Renal cortex interstitium (tissue), 15 donors: ENCODE results near the gene TTLL7. TPM values are rescaled to one million over a fixed set of nuclear protein-coding genes. Genes with fewer than 3 reads are reported as not detected.

Experiments used
- DNase-seq, 11 donors: peaks; one replicate each; pipeline ENCODE4 v3.0.0-alpha.2; 2013; ENCODE audit warnings: low read depth in 9 of 11, low spot score in 4 of 11; ENCODE audit errors: extremely low read depth in 1 of 11
- long read RNA-seq, 16 experiments: transcript quantifications; one replicate each; lab custom pipeline, GENCODE V29; 2026
- polyA plus RNA-seq, 3 donors: library from polyadenylated mRNA; unstranded; fragments of 120-200 nt; gene quantifications; one replicate each; pipeline ENCODE4 v1.2.1, GENCODE V29; 2013; ENCODE audit not compliant: insufficient read length in 3 of 3

The TTLL7 gene, protein sequence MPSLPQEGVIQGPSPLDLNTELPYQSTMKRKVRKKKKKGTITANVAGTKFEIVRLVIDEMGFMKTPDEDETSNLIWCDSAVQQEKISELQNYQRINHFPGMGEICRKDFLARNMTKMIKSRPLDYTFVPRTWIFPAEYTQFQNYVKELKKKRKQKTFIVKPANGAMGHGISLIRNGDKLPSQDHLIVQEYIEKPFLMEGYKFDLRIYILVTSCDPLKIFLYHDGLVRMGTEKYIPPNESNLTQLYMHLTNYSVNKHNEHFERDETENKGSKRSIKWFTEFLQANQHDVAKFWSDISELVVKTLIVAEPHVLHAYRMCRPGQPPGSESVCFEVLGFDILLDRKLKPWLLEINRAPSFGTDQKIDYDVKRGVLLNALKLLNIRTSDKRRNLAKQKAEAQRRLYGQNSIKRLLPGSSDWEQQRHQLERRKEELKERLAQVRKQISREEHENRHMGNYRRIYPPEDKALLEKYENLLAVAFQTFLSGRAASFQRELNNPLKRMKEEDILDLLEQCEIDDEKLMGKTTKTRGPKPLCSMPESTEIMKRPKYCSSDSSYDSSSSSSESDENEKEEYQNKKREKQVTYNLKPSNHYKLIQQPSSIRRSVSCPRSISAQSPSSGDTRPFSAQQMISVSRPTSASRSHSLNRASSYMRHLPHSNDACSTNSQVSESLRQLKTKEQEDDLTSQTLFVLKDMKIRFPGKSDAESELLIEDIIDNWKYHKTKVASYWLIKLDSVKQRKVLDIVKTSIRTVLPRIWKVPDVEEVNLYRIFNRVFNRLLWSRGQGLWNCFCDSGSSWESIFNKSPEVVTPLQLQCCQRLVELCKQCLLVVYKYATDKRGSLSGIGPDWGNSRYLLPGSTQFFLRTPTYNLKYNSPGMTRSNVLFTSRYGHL
- polyA plus RNA-seq = 1 to 10 TPM; 3.1 to 6.3 (median 4.3) TPM
- long read RNA-seq, donor 1 = 0 reads
- long read RNA-seq, donor 2, full-length matches to known transcripts = 1 of 1 reads
- long read RNA-seq, donor 2, partial matches to known transcripts = 0 of 1 reads
- long read RNA-seq, donor 2, other reads (novel, unspliced or antisense) = 0 of 1 reads
- long read RNA-seq, donor 3 = 0 reads
- long read RNA-seq, donor 4 = 0 reads
- long read RNA-seq, donor 5 = 0 reads
- long read RNA-seq, donor 6 = 0 reads
- long read RNA-seq, donor 7, full-length matches to known transcripts = 1 of 1 reads
- long read RNA-seq, donor 7, partial matches to known transcripts = 0 of 1 reads
- long read RNA-seq, donor 7, other reads (novel, unspliced or antisense) = 0 of 1 reads
- long read RNA-seq, donor 8 = 0 reads
- long read RNA-seq, donor 9 = 0 reads
- long read RNA-seq, donor 10 = 0 reads
- long read RNA-seq, donor 11 = 0 reads
- long read RNA-seq, donor 12 = 0 reads
- long read RNA-seq, donor 13 = 0 reads
- long read RNA-seq, donor 14 = 0 reads
- long read RNA-seq, donor 15 = 0 reads
- long read RNA-seq, donor 16 = 0 reads

DNA sequence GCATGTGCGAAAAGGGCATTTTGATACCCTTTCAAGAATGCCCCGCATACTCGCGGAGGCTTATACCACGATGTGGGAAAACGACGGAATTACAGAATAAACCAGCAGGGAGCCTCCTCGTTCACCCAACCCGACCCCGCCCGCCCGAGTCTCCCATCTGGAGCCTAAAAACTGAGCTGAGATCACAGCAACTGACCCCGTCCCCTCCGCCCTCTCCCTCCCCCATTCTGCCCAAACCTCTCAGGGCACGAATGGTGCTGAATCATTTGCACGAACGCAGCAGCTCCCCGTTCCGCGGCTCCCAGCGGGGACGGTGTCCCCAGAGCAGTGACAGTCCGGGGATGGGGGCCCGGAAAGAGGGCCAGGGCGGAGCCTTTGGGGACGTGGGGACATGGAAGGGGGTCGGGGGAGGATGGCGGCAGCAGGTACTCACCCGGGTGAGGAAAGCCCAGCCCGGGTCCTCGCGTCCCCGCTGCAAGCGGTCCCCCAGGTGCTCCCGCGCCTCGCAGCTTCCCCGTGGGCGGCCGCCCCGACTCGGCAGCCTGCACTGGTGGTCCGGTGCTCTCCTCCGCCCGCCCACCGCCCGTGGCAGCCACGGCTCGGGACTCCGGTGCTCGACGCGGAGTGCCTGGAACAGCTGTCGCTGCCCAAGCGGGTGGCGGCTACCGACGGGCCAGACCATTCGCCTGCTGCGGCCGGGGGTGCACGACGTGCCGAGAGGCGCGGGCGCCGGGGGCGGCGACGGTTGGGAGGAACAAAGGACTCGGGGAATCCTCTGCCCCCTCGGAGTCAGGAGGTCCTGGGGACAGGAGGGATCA, at the start of gene TTLL7:
Gene TTLL7, minus strand, starts transcription at position 635 of the 818 bp plus-strand sequence. CDS start 46,921 bp downstream, outside the sequence.
- peak; percentile 25 to 73 (median 62) for DNase-seq

DNA sequence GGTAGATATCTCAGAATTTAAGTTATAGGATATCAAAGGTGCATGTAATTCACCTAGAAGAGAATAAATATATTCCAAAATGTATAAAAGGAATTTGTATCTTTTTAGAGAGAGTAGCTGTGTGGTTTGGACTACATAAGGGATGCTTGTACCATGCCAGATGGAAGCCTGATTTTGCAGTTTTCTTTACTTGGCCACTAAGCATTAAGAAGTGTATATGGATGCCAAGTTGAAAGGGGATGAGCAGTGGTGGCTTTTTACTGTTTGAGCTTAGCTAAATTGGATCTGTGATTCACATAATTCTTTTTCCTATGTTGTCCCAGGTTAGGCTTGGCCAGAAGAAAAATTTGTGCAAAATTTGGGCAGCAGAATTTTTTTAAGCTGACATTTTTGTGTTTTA, 43.5 kb upstream of the TTLL7 start:
- DNase-seq = no peak

DNA sequence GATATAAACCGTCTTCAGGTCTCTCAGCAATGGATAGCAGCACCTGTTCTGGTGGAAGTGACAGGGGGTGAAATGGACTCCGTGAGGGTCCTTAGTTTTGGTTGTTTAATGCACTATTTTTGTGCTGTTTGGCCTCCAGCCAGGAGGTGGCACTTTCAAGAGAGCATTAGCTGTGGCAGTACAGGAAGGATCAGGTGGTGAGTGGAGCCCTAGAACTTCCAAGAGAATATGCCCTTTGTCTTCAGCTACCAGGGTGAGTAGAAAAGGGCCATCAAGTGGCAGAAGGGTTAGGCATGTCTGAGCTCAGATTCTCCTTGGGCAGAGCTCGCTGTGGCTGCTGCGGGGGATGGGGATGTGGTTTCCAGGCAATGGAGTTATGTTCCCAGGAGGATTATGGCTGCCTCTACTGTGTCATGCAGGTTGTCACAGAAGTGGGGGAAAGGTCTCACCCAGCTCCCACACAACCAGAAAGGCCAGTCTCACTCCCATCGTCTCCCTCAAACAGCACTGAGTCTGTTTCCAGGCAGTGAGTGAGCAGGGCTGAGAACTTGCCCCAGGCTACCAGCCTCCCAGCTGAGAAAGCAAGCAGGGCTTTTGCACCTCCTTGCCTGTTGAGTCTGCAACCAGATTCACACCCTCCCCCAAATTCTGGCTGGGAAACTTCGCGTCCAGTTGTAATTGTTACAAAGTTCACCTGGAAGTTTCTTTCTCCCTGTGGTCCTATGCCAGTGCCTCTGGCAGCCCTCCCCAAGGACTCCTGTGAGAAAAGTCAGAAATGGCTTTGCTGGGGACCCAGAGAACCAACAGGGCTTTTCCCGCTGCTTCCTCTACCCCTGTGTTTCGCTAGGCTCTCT, 39.1 kb upstream of the TTLL7 start:
- DNase-seq = no peak

DNA sequence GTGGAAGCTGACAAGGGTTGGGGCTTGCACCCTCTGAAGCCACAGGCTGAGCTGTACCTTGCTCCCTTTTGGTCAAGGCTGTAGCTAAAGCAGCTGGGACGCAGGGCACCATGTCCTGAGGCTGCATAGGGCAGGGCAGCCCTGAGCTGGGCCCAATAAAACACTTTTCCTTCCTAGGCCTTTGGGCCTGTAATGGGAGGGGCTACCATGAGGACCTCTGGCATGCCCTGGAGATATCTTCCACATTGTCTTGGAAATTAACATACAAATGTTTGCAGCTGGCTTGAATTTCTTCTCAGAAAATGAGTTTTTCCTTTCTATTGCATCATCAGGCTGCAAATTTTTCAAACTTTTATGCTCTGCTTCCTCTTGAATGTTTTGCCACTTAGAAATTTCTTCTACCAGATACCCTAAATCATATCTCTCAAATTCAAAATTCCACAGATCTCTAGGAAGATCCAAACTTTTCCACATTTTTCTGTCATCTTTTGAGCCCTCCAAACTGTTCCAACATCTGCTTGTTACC, 32.9 kb upstream of the TTLL7 start:
- DNase-seq = no peak

DNA sequence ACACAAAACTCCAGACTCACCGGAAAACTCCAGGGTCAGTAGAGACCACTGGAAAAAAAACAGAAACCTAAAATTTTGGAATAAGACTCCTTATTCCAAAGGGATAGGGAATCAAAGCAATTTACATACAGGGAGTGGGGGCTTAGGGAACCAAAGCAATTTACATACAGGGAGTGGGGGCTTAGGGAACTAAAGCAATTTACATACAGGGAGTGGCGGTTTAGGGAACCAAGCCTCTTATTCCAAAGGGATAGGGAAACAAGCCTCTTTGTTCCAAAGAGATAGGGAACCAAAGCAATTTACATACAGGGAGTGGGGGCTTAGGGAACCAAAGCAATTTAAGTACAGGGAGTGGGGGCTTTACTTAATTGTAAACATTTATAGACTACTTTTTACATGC, 28.4 kb upstream of the TTLL7 start:
- DNase-seq = no peak

DNA sequence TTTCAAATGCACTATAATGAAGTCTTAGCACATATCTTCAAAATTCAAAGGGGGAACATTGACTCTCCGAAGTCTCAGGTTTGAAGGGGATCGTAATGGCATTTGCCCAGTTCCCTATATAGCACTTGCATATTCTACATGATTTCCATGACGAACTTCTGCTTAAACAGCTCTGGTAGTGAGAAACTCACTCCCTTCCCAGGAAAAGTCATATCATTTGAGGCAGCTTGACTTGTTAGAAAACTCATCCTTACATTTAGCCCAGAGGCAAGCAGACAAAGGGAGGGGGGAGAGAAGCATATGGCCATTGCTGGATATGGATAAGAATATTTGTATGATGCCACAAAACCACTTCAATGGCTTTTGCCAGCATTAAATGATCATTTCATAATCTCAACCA, 27.0 kb upstream of the TTLL7 start:
- DNase-seq = no peak

DNA sequence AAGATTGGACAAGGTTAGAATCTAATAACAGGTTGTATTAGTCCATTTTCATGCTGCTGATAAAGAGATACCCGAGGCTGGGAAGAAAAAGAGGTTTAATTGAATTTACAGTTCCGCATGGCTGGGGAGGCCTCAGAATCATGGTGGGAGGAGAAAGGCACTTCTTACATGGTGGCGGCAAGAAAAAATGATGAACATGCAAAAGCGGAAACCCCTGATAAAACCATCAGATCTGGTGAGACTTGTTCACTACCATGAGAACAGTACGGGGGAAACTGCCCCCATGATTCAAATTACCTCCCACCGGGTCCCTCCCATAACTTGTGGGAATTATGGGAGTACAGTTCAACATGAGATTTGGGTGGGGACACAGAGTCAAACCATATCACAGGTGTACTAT, 22.9 kb upstream of the TTLL7 start:
- no peak for DNase-seq

DNA sequence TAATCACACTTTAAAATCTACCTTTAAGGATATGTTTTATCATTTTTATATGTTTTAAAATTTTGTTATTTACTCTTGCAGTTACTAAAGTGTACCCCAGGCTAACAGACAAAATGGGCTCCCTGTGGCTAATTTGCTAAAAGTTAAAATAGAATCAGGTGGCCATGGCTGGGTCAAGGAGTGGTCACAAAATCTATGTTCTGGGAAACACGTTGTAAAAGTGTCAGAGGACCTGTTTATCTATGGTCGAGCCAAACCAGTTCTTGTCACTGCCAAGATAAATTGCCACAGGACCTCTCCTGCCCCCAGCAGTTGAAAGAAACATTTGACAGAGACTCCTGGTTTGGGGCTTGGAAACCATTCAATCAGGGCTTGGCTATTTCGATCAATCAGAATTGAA, 21.2 kb upstream of the TTLL7 start:
- peak in 6 of 11 donors; percentile 9 to 48 (median 24) for DNase-seq

DNA sequence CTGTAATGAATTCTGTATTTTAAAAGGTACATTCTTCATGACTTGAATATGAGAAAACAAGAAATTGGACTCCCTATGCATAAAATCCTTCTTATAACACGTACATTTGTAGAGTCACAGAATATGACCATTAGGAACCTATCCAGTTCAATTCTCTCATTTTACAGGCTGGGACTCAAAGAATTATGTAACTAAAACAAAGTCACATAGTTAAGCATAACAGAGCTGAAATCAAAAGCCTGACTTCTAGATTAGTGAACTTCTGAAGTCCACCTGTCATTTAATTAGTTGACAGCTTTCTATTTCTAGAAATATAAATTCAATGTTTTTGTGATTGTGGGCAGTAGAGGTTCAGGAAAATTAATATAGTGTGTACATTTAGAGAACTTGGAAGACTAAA, 20.3 kb upstream of the TTLL7 start:
- DNase-seq = no peak

DNA sequence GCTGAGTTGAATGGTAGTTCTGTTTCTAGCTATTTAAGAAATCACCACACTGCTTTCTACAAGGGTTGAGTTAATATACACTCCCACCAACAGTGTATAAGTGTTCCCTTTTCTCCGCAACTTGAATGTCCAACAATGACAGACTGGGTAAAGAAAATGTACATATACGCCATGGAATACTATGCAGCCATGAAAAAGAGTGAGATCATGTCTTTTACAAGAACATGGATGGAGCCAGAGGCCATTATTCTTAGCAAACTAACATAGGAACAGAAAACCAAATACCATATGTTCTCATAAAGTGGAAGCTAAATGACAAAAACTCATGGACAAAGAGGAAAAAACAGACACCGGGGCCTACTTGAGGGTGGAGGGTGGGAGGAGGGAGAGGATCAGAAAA, 14.8 kb upstream of the TTLL7 start:
- no peak for DNase-seq

DNA sequence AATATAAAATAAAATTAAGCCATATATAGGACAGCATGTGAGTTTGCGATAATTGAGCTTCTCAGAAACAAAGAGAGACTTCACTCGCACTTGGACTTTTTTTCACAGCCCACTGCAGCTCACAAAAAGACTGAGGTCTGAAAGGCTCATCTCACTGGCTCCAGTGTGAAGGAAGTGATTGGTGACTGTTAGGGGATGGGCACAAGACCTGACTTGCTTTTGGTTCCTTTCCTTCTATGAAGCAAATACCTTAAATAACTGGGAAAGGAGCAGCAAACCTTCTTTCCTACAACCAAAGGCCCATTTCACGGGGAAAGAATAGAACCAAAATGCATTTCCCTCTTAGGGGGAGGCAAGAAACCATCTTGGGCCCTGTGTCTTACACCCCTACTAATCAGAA, 13.1 kb upstream of the TTLL7 start:
- DNase-seq = no peak

DNA sequence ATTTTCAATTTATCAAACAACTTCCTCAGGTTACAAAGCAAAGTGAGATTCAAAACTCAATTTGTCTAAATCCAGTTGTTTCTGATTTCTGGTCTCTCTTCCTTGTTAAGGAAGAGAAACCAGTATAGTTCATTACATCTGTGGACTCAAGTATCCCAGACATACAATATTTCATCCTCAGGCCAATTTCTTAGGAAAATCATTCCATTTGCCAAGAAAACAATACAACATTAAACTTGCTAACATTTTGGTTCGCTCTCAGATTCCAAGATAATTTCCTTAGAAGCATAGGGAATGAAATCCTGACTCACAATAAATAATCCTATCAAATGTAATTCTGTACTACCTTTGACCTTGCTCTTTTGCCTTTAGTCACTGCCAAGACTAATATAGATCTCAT, 11.2 kb upstream of the TTLL7 start:
- DNase-seq = no peak

DNA sequence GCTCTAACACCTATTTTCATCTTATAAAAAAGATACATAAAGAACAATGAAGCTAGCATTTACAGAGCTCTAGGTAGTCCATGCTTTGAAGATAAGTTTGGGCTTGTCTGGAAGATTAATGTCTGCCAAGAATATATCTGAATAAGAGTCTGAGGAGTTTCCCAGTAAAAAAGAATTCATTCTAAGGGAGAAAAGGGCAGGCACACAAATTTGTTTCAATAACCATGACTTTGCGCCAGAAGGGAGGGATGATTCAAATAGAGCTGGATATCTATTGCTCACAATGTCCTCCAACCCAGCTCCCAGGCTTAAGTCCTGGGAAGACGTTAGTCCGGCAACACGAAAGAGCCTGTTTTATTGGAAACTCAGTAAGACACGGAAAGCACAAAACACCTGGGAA, 9.7 kb upstream of the TTLL7 start:
- DNase-seq = no peak

DNA sequence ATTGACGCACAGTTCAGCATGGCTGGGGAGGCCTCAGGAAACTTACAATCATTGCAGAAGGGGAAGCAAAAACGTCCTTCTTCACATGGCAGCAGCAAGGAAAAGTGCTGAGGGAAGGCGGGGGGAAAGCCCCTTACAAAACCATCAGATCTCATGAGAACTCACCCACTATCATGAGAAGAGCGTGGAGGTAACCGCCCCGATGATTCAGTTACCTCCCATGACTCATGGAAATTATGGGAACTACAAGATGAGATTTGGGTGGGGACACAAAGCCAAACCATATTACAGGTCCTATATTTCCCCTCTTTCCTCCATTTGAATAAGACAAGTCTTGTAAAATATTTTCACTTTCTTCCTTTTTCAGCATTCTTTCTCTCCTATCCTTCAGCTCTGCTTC, 7.7 kb upstream of the TTLL7 start:
- DNase-seq = no peak

DNA sequence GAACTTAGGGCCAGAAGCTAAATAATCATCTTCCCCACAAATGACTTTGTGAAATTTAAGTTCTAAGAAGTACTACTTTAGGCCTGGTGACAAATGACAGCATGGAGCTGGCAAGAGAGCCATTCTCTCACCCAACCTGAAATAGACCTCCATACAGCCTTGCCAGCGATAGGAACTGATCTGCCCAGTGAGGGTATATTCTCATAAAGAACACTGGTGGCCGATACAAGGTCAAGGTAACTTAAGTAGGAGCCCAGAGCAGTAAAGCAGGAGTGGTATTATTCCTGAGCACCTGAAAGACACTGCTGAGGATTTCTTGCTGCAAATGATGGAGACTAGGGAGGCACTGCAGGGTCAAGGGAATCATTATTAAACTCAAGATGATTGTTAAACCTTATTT, 2.6 kb upstream of the TTLL7 start:
- no peak for DNase-seq

DNA sequence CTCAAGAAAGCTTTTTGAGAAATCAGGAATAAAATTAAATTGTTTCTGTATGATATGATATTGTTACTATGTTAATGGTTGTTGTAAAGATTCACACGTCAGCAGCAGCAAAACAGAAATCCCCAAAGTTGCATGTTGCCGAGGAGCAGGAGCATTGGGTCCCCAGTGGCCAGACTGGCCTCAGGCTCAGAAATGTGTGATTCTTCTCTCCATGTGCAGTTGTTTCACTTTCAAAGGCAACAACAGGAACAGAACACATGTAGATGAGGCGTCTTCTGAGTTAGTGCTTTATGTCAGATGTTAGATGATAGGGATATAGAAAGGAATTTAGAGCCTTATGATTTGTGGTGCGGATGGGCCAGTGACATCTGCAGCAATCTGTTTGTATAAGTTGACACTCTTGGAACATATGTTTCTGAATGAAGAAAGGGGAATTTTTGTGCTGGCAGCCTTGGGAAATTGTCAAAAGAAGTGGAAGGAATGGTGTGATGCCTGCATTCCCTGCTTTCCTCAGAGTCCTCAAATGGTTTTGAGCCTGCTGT, 2.1 kb upstream of the TTLL7 start:
- no peak for DNase-seq
